OCI-M1 (cell line): Measurements from ENCODE around the gene OOSP2.

Experiments
- DNase-seq: peaks from one replicate; lab custom pipeline; 2025; lab: John Stamatoyannopoulos, UW

Gene OOSP2

GRCh38 chr11:60078745-60079144 is 38.5 kb downstream of the OOSP2 start:
- peak; percentile 93 for DNase-seq

GRCh38 chr11:60080535-60080934 is 40.3 kb downstream of the OOSP2 start:
- DNase-seq, result peak; percentile 56

- DNase-seq, result no peak
Measured at GRCh38 chr11:60084631-60085273, 44.5 kb downstream of the OOSP2 start.

GRCh38 chr11:60085909-60086308 is 45.7 kb downstream of the OOSP2 start:
- DNase-seq, result peak; percentile 67

GRCh38 chr11:60087239-60087638 is 47.0 kb downstream of the OOSP2 start:
- no peak for DNase-seq

GRCh38 chr11:60088364-60088763 is 48.2 kb downstream of the OOSP2 start, which contains the start of gene MS4A2:
TSS of gene MS4A2 (plus strand) at chr11:60088664. CDS start at chr11:60088766, 102 bp downstream.
- no peak for DNase-seq

- DNase-seq, result no peak
Measured at GRCh38 chr11:60095477-60096120, 55.4 kb downstream of the OOSP2 start.

- DNase-seq, result no peak
Measured at GRCh38 chr11:60097189-60097588, 57.0 kb downstream of the OOSP2 start.
